Panc1 (cell line): ENCODE results near the gene HPN.

Experiments
- POLR2AphosphoS5 ChIP-seq: IDR thresholded peaks from 2 replicates; pipeline ENCODE4 v1.6.1; 2012; ENCODE audit warnings: mild to moderate bottlenecking, low read depth, low read length, moderate library complexity
- TF ChIP-seq, protein P1 (sequence below): fragments of 450-650 bp; IDR thresholded peaks from 2 replicates; pipeline ENCODE4 v1.5.1; 2017; ENCODE audit warnings: mild to moderate bottlenecking
- TF ChIP-seq, protein P2 (sequence below), 2 experiments: IDR thresholded peaks; 2 replicates each; pipeline ENCODE4 v1.6.1; 2011 to 2012; ENCODE audit warnings: low read depth in 2 of 2, control low read depth in 1 of 2, low read length in 1 of 2, mild to moderate bottlenecking in 1 of 2, moderate library complexity in 1 of 2; ENCODE audit not compliant: insufficient read depth in 1 of 2

DNA sequence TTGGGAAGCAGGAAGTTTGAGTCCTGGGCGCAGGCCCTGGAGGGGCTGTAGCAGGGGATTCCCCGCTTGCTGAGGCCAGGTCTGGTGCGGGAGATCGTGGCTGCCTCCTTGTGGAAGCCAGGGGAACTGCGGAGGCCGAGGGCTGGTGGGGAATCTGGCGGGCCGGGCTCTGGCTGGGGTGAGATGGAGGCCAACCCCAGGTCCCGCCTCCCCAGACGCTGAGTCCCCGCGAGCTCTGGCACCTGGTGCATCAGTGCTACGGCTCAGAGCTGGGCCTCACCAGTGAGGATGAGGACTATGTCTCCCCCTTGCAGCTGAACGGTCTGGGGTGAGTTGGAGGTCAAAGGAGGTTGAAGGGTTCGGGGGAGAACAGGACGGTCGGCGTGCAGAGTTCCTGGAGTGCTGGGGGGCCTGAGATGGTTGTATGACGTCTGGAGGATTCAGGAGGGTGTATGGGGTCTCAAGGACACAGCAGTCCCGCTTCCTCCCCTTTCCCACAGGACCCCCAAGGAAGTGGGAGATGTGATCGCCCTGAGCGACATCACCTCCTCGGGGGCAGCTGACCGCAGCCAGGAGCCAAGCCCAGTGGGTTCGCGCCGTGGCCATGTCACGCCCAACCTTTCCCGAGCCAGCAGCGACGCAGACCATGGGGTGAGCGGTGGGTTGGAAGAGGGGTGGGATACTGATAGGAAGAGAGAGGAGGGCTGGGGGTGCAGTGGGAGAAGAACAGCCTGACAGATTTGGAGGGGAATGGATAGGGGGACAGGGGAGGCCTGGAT is 28.3 kb upstream of the HPN start:
- no peak for TF ChIP-seq POLR2AphosphoS5
- TF ChIP-seq, protein P1, sequence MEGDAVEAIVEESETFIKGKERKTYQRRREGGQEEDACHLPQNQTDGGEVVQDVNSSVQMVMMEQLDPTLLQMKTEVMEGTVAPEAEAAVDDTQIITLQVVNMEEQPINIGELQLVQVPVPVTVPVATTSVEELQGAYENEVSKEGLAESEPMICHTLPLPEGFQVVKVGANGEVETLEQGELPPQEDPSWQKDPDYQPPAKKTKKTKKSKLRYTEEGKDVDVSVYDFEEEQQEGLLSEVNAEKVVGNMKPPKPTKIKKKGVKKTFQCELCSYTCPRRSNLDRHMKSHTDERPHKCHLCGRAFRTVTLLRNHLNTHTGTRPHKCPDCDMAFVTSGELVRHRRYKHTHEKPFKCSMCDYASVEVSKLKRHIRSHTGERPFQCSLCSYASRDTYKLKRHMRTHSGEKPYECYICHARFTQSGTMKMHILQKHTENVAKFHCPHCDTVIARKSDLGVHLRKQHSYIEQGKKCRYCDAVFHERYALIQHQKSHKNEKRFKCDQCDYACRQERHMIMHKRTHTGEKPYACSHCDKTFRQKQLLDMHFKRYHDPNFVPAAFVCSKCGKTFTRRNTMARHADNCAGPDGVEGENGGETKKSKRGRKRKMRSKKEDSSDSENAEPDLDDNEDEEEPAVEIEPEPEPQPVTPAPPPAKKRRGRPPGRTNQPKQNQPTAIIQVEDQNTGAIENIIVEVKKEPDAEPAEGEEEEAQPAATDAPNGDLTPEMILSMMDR, result peak; percentile 98
- TF ChIP-seq, protein P2, sequence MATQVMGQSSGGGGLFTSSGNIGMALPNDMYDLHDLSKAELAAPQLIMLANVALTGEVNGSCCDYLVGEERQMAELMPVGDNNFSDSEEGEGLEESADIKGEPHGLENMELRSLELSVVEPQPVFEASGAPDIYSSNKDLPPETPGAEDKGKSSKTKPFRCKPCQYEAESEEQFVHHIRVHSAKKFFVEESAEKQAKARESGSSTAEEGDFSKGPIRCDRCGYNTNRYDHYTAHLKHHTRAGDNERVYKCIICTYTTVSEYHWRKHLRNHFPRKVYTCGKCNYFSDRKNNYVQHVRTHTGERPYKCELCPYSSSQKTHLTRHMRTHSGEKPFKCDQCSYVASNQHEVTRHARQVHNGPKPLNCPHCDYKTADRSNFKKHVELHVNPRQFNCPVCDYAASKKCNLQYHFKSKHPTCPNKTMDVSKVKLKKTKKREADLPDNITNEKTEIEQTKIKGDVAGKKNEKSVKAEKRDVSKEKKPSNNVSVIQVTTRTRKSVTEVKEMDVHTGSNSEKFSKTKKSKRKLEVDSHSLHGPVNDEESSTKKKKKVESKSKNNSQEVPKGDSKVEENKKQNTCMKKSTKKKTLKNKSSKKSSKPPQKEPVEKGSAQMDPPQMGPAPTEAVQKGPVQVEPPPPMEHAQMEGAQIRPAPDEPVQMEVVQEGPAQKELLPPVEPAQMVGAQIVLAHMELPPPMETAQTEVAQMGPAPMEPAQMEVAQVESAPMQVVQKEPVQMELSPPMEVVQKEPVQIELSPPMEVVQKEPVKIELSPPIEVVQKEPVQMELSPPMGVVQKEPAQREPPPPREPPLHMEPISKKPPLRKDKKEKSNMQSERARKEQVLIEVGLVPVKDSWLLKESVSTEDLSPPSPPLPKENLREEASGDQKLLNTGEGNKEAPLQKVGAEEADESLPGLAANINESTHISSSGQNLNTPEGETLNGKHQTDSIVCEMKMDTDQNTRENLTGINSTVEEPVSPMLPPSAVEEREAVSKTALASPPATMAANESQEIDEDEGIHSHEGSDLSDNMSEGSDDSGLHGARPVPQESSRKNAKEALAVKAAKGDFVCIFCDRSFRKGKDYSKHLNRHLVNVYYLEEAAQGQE (IDR thresholded peaks at IDR 0.05; ENCODE audit: insufficient read depth in 1 of 2, low read depth in 2 of 2, low read length in 1 of 2), result no peak
